Parathyroid adenoma (tissue), 2 donors: ENCODE results near the gene SELENOP.

Experiments used
- H2AFZ ChIP-seq: fragments of 300-600 bp; sonication (generic); one replicate; pipeline ENCODE4 v1.7.0; 2017; ENCODE audit warnings: antibody characterized with exemption, mild to moderate bottlenecking
- H3K27ac ChIP-seq: fragments of 300-600 bp; sonication (generic); one replicate; pipeline ENCODE4 v1.7.0; 2017
- H3K27me3 ChIP-seq: fragments of 300-600 bp; sonication (generic); one replicate; pipeline ENCODE4 v1.7.0; 2017; ENCODE audit warnings: low read length; ENCODE audit not compliant: control insufficient read depth, insufficient read depth
- H3K36me3 ChIP-seq: fragments of 300-600 bp; sonication (generic); one replicate; pipeline ENCODE4 v1.7.0; 2017; ENCODE audit warnings: low read length; ENCODE audit not compliant: control insufficient read depth, insufficient read depth
- H3K4me1 ChIP-seq: fragments of 300-600 bp; sonication (generic); one replicate; pipeline ENCODE4 v1.7.0; 2017; ENCODE audit warnings: control low read depth
- H3K4me2 ChIP-seq: fragments of 300-600 bp; sonication (generic); one replicate; pipeline ENCODE4 v1.7.0; 2017; ENCODE audit warnings: low read length
- H3K4me3 ChIP-seq: fragments of 300-600 bp; sonication (generic); one replicate; pipeline ENCODE4 v1.7.0; 2017; ENCODE audit warnings: low read depth, low read length
- H3K79me2 ChIP-seq: fragments of 300-600 bp; sonication (generic); one replicate; pipeline ENCODE4 v1.7.0; 2017; ENCODE audit warnings: control low read depth
- H3K9ac ChIP-seq: fragments of 300-600 bp; sonication (generic); one replicate; pipeline ENCODE4 v1.7.0; 2017; ENCODE audit warnings: mild to moderate bottlenecking
- H3K9me3 ChIP-seq: fragments of 300-600 bp; sonication (generic); one replicate; pipeline ENCODE4 v1.7.0; 2017; ENCODE audit warnings: low read length; ENCODE audit not compliant: control insufficient read depth
- CTCF ChIP-seq: fragments of 300-600 bp; sonication (generic); IDR thresholded peaks from one replicate; pipeline ENCODE4 v1.7.0; 2017; ENCODE audit warnings: antibody characterized with exemption, mild to moderate bottlenecking
- donor health status: primary hyperparathyroidism.

SELENOP gene

GRCh38 chr5:42759456-42759855, 52.2 kb downstream of the SELENOP start:
- Histone ChIP-seq H3K4me3 (no peak overlapping the region), H3K9me3 (no peaks in the 10 kb centered on the region), H3K4me1 (peaks cover 7% of the 10 kb centered on the region), H3K36me3 (no peaks in the 10 kb centered on the region), H3K9ac (no peak overlapping the region), H3K27ac (no peak overlapping the region), H2AFZ (no peak overlapping the region), H3K79me2 (no peaks in the 10 kb centered on the region), H3K27me3 (no peaks in the 10 kb centered on the region), H3K4me2 (no peak overlapping the region)
- TF ChIP-seq CTCF: no peak

GRCh38 chr5:42756606-42757601, 54.8 kb downstream of the SELENOP start, which contains the start of gene CCDC152:
CCDC152 (plus strand) TSS chr5:42756818; CDS start chr5:42759122, 2,304 bp downstream.
- Histone ChIP-seq H2AFZ (peak within 1 kb of the TSS; percentile 88), H3K4me2 (no peak within 1 kb of the TSS), H3K79me2 (no peaks in the 10 kb centered on the region), H3K9ac (no peak within 1 kb of the TSS), H3K27me3 (no peaks in the 10 kb centered on the region), H3K27ac (no peak within 1 kb of the TSS), H3K9me3 (no peaks in the 10 kb centered on the region), H3K4me1 (peaks cover 7% of the 10 kb centered on the region), H3K36me3 (no peaks in the 10 kb centered on the region), H3K4me3 (no peak within 1 kb of the TSS)
- TF ChIP-seq CTCF: no peak

- no peak overlapping the region for H3K27ac ChIP-seq
- peaks cover 9% of the 10 kb centered on the region for H3K4me1 ChIP-seq
- H3K4me2 ChIP-seq: no peak overlapping the region
- H3K4me3 ChIP-seq: no peak overlapping the region
- H2AFZ ChIP-seq: peak overlapping the region; percentile 60
- H3K36me3 ChIP-seq: no peaks in the 10 kb centered on the region
- no peaks in the 10 kb centered on the region for H3K9me3 ChIP-seq
- TF ChIP-seq CTCF: no peak
- H3K27me3 ChIP-seq: no peaks in the 10 kb centered on the region
- no peaks in the 10 kb centered on the region for H3K79me2 ChIP-seq
- H3K9ac ChIP-seq: no peak overlapping the region
Measured at GRCh38 chr5:42753099-42753498, 58.6 kb downstream of the SELENOP start.

- Histone ChIP-seq H2AFZ (peak overlapping the region; percentile 63), H3K9me3 (no peaks in the 10 kb centered on the region), H3K4me2 (no peak overlapping the region), H3K4me1 (peaks cover 2% of the 10 kb centered on the region), H3K9ac (no peak overlapping the region), H3K27ac (peak overlapping the region; percentile 50), H3K36me3 (no peaks in the 10 kb centered on the region), H3K4me3 (no peak overlapping the region), H3K79me2 (no peaks in the 10 kb centered on the region), H3K27me3 (no peaks in the 10 kb centered on the region)
- TF ChIP-seq CTCF: no peak
Measured at GRCh38 chr5:42751044-42751443, 60.6 kb downstream of the SELENOP start.
